Stomach smooth muscle (tissue), 2 donors: Measurements from ENCODE around the gene RAB22A.

Source experiments
- H3K27ac ChIP-seq: one replicate; pipeline ENCODE4 v1.7.0; 2013; ENCODE audit warnings: mild to moderate bottlenecking, low read length, inconsistent platforms
- H3K27me3 ChIP-seq, 2 donors: one replicate each; pipeline ENCODE4 v1.7.0; 2013; ENCODE audit warnings: low read length in 2 of 2; ENCODE audit not compliant: insufficient read depth in 2 of 2, control insufficient read depth in 1 of 2
- H3K36me3 ChIP-seq, 2 donors: one replicate each; pipeline ENCODE4 v1.7.0; 2013; ENCODE audit warnings: low read length in 2 of 2; ENCODE audit not compliant: control insufficient read depth in 2 of 2, insufficient read depth in 2 of 2
- H3K4me1 ChIP-seq: one replicate; pipeline ENCODE4 v1.7.0; 2013; ENCODE audit warnings: low read length; ENCODE audit not compliant: control insufficient read depth, insufficient read depth
- H3K4me3 ChIP-seq, 2 donors: one replicate each; pipeline ENCODE4 v1.7.0; 2013; ENCODE audit warnings: low read length in 2 of 2
- H3K9ac ChIP-seq, 2 donors: one replicate each; pipeline ENCODE4 v1.7.0; 2013; ENCODE audit warnings: low read length in 2 of 2, mild to moderate bottlenecking in 1 of 2
- H3K9me3 ChIP-seq, 2 donors: one replicate each; pipeline ENCODE4 v1.7.0; 2013; ENCODE audit warnings: low read length in 2 of 2; ENCODE audit not compliant: control insufficient read depth in 2 of 2
- donor health status: healthy.
- donor health status: Pancreatic carcinoma.

RAB22A gene

GRCh38 chr20:58388882-58389323, 79.4 kb downstream of the RAB22A start, which contains the start of gene VAPB:
Gene VAPB, plus strand, starts transcription at chr20:58389229. Its CDS starts 231 bp downstream, at chr20:58389460.
- H3K4me1 ChIP-seq = peaks cover 19% of the 10 kb centered on the region

GRCh38 chr20:58389324-58389967, 79.9 kb downstream of the RAB22A start:
- Histone ChIP-seq H3K9ac (peak overlapping the region; percentile 93 to 94), H3K9me3 (no peaks in the 10 kb centered on the region), H3K27ac (peak overlapping the region; percentile 87), H3K4me1 (peaks cover 19% of the 10 kb centered on the region), H3K4me3 (peak overlapping the region; percentile 94 to 97), H3K36me3 (no peaks in the 10 kb centered on the region), H3K27me3 (no peaks in the 10 kb centered on the region)

More at GRCh38 chr20:58388882-58389323, 79.4 kb downstream of the RAB22A start, which contains the start of gene VAPB:
- H3K36me3 ChIP-seq = no peaks in the 10 kb centered on the region
- H3K4me3 ChIP-seq = peak within 1 kb of the TSS; percentile 94 to 97
- H3K27me3 ChIP-seq = no peaks in the 10 kb centered on the region
- no peaks in the 10 kb centered on the region for H3K9me3 ChIP-seq
- peak within 1 kb of the TSS; percentile 87 for H3K27ac ChIP-seq
- peak within 1 kb of the TSS; percentile 93 to 94 for H3K9ac ChIP-seq

GRCh38 chr20:58389968-58390658, 80.6 kb downstream of the RAB22A start:
- H3K27me3 ChIP-seq = no peaks in the 10 kb centered on the region
- H3K4me3 ChIP-seq = peak overlapping the region; percentile 94 to 97
- H3K4me1 ChIP-seq = peaks cover 19% of the 10 kb centered on the region
- no peaks in the 10 kb centered on the region for H3K36me3 ChIP-seq
- H3K9me3 ChIP-seq = no peaks in the 10 kb centered on the region
- H3K9ac ChIP-seq = peak overlapping the region; percentile 93 to 94
- peak overlapping the region; percentile 87 for H3K27ac ChIP-seq

GRCh38 chr20:58390659-58391035, 81.1 kb downstream of the RAB22A start:
- H3K9me3 ChIP-seq = no peaks in the 10 kb centered on the region
- no peaks in the 10 kb centered on the region for H3K27me3 ChIP-seq
- peaks cover 19% of the 10 kb centered on the region for H3K4me1 ChIP-seq
- H3K36me3 ChIP-seq = no peaks in the 10 kb centered on the region
- peak overlapping the region; percentile 94 to 97 for H3K4me3 ChIP-seq
- no peak overlapping the region for H3K27ac ChIP-seq
- H3K9ac ChIP-seq = peak overlapping the region in 1 of 2 donors; percentile 5

GRCh38 chr20:58392286-58392685, 82.8 kb downstream of the RAB22A start:
- no peaks in the 10 kb centered on the region for H3K27me3 ChIP-seq
- H3K4me1 ChIP-seq = peaks cover 19% of the 10 kb centered on the region
- H3K9ac ChIP-seq = no peak overlapping the region
- no peaks in the 10 kb centered on the region for H3K9me3 ChIP-seq
- no peak overlapping the region for H3K27ac ChIP-seq
- no peak overlapping the region for H3K4me3 ChIP-seq
- H3K36me3 ChIP-seq = no peaks in the 10 kb centered on the region

- Histone ChIP-seq H3K4me1 (peaks cover 21% of the 10 kb centered on the region), H3K9me3 (no peaks in the 10 kb centered on the region), H3K9ac (no peak overlapping the region), H3K27ac (no peak overlapping the region), H3K36me3 (no peaks in the 10 kb centered on the region), H3K4me3 (no peak overlapping the region), H3K27me3 (no peaks in the 10 kb centered on the region)
These were observed 83.8 kb downstream of the RAB22A start for GRCh38 chr20:58393299-58393698.

GRCh38 chr20:58394801-58395200, 85.3 kb downstream of the RAB22A start:
- Histone ChIP-seq H3K4me1 (peaks cover 20% of the 10 kb centered on the region), H3K9ac (no peak overlapping the region), H3K4me3 (no peak overlapping the region), H3K27me3 (no peaks in the 10 kb centered on the region), H3K27ac (no peak overlapping the region), H3K36me3 (no peaks in the 10 kb centered on the region), H3K9me3 (no peaks in the 10 kb centered on the region)

- Histone ChIP-seq H3K4me1 (peaks cover 12% of the 10 kb centered on the region), H3K27ac (no peak overlapping the region), H3K9me3 (no peaks in the 10 kb centered on the region)
These were observed 86.1 kb downstream of the RAB22A start for GRCh38 chr20:58395604-58396003.

GRCh38 chr20:58397429-58397828, 87.9 kb downstream of the RAB22A start:
- Histone ChIP-seq H3K27ac (no peak overlapping the region), H3K27me3 (no peaks in the 10 kb centered on the region), H3K9ac (no peak overlapping the region), H3K4me3 (no peak overlapping the region), H3K36me3 (no peaks in the 10 kb centered on the region), H3K4me1 (peaks cover 4% of the 10 kb centered on the region), H3K9me3 (no peaks in the 10 kb centered on the region)

More at GRCh38 chr20:58395604-58396003, 86.1 kb downstream of the RAB22A start:
- H3K36me3 ChIP-seq = no peaks in the 10 kb centered on the region
- H3K9ac ChIP-seq = no peak overlapping the region
- H3K4me3 ChIP-seq = no peak overlapping the region
- no peaks in the 10 kb centered on the region for H3K27me3 ChIP-seq

- no peaks in the 10 kb centered on the region for H3K9me3 ChIP-seq
- no peaks in the 10 kb centered on the region for H3K36me3 ChIP-seq
- no peak overlapping the region for H3K4me3 ChIP-seq
- H3K27me3 ChIP-seq = no peaks in the 10 kb centered on the region
- no peak overlapping the region for H3K9ac ChIP-seq
- no peak overlapping the region for H3K27ac ChIP-seq
- peaks cover 4% of the 10 kb centered on the region for H3K4me1 ChIP-seq
These were observed 88.7 kb downstream of the RAB22A start for GRCh38 chr20:58398254-58398653.

GRCh38 chr20:58399926-58400325, 90.4 kb downstream of the RAB22A start:
- no peaks in the 10 kb centered on the region for H3K27me3 ChIP-seq
- H3K27ac ChIP-seq = no peak overlapping the region
- no peak overlapping the region for H3K4me3 ChIP-seq
- H3K36me3 ChIP-seq = no peaks in the 10 kb centered on the region
- no peak overlapping the region for H3K9ac ChIP-seq
- H3K4me1 ChIP-seq = peaks cover 4% of the 10 kb centered on the region
- no peaks in the 10 kb centered on the region for H3K9me3 ChIP-seq
